ENCODE results near the gene PTK6.

PTK6 gene

DNA sequence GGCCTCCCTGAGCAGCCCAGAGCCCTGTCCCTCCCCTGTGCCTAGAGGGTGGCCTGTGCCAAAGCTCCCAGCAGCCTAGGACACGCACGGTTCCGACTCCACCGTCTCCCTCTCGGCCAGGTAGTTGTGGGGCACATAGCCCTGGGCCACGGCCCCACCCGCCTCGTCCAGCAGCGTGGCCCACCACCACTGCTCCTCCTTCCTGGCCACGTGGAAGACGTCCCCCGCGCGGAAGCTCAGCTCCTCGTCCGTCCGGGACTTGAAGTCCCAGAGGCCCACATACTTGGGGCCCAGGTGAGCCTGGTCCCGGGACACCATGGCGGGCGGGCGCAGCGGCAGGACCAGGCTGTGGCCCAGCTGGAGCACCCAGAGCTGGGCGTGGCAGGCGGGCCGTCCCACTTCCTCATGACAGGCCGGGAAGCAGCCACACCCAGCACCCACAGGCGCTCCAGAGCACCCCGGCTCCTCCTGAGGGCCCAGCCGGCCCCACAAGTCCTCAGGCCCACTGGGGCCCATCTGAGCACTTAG is at the start of gene PTK6:
TSS of gene PTK6 (minus strand) at position 380 of the 528 bp plus-strand sequence. CDS start at position 318, 62 bp downstream.
- in situ Hi-C loops (cut with MboI; ENCODE audit: low sequenced_read_pairs, unreplicated experiment) = loop anchor here (25.0 kb wide), 1 partner anchor 325 kb away; the partner anchor contains the start of genes ABHD16B and TPD52L2
- DNase-seq (ENCODE audit: low spot score) = peak; percentile 77
- TF ChIP-seq, protein P1, sequence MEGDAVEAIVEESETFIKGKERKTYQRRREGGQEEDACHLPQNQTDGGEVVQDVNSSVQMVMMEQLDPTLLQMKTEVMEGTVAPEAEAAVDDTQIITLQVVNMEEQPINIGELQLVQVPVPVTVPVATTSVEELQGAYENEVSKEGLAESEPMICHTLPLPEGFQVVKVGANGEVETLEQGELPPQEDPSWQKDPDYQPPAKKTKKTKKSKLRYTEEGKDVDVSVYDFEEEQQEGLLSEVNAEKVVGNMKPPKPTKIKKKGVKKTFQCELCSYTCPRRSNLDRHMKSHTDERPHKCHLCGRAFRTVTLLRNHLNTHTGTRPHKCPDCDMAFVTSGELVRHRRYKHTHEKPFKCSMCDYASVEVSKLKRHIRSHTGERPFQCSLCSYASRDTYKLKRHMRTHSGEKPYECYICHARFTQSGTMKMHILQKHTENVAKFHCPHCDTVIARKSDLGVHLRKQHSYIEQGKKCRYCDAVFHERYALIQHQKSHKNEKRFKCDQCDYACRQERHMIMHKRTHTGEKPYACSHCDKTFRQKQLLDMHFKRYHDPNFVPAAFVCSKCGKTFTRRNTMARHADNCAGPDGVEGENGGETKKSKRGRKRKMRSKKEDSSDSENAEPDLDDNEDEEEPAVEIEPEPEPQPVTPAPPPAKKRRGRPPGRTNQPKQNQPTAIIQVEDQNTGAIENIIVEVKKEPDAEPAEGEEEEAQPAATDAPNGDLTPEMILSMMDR (IDR thresholded peaks at IDR 0.05; ENCODE audit: borderline replicate concordance, control extremely low read depth, extremely low read depth, insufficient read depth, missing control alignments) = no peak

DNA sequence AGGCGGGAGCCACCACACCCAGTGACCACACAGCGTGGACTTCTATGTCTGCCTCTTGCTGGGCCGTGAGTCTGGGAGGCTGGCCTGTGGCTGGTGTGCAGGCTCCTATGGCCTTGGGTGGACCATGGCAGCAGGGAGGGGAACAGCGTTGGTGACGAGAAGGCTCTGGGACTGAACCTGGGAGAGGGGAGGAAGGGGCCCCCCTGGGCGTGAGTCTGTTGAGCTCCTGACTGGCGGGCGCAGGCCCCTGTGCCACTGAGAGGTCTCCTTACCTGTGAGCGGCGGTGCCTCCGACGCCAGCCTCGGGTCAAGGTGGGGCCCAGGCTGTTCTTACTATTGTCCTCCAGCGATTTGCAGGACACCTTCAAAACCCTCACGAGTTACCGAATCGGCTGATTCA is 49.6 kb upstream of the PTK6 start:
- no peak for DNase-seq (ENCODE audit: low spot score)
- in situ Hi-C loops (cut with MboI; ENCODE audit: low sequenced_read_pairs, unreplicated experiment) = no loop called here
- TF ChIP-seq, protein P1 (IDR thresholded peaks at IDR 0.05; ENCODE audit: borderline replicate concordance, control extremely low read depth, extremely low read depth, insufficient read depth, missing control alignments) = no peak

DNA sequence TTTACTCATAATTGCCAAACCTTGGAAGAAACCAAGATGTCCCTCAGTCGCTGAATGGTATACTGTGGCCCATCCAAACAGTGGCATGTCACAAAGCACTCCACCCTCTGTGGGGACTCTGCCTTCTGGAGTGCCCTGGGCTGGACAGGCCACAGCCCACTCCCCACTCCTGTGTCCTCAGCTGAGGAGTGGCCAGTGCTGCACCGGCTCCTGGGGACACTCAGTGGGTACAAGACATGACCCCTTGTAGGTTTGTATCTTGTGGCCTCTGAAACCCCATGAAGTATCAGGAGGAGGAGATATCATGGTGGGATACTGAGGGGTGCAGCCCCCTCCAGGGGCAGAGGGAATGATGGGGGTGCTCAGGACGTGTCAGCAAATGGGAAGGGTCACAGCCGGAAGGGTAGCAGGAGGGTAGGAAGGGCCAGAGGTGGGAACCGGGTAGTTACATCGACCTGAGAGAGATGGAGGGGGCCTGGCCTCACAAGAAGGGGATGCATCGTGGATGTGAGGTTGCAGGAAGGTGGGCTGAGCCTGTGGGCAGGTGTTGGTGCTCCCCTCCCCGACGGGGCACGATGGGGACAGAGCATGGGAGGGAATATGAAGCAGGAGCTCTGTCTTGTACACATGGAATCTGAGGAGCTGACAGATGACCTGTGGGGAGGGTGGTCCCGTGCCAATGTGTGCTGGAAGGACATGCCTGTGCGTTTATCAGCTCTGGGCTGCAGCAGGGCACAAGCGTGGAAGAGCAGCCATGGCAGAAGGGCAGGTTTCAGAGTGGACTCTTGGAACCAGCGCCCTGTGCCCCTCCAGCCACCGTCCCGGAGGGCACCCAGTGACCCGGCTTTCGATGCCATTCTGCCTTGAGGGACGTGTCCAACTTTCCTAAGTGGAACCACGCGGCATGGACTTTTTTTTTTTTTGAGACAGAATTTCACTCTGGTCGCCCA is 48.7 kb upstream of the PTK6 start:
- in situ Hi-C loops (cut with MboI; ENCODE audit: low sequenced_read_pairs, unreplicated experiment) = no loop called here
- TF ChIP-seq, protein P1 (IDR thresholded peaks at IDR 0.05; ENCODE audit: borderline replicate concordance, control extremely low read depth, extremely low read depth, insufficient read depth, missing control alignments) = no peak
- DNase-seq (ENCODE audit: low spot score) = no peak

DNA sequence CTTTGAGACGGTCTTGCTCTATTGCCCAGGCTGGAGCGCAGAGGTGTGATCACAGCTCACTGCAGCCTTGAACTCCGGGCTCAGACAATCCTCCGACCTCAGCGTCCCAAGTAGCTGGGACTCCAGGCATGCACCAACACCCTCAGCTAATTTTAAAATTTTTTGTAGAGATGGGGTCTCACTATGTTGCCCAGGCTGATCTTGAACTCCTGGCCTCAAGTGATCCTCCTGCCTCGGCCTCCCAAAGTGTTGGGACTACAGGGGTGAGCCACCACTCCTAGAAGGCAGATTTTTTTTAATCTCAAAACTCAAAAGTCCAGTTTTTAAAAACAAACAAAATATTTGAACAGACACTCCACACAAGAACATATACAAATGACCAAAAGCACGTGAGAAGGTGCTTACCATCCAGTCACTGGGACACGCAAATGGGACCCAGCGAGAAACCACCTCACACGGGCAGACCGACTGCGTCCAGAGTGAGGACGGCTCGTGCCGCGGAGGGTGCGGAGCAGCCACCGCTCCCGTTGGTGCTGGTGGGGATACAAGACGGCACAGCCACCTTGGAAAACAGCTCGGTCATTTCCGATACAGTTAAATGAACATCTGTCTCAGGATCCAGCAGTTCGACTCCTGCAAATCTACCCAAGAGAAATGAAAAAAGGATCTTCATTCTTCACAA is 45.3 kb upstream of the PTK6 start:
- DNase-seq (ENCODE audit: low spot score) = no peak
- in situ Hi-C loops (cut with MboI; ENCODE audit: low sequenced_read_pairs, unreplicated experiment) = no loop called here
- TF ChIP-seq, protein P1 (IDR thresholded peaks at IDR 0.05; ENCODE audit: borderline replicate concordance, control extremely low read depth, extremely low read depth, insufficient read depth, missing control alignments) = no peak

DNA sequence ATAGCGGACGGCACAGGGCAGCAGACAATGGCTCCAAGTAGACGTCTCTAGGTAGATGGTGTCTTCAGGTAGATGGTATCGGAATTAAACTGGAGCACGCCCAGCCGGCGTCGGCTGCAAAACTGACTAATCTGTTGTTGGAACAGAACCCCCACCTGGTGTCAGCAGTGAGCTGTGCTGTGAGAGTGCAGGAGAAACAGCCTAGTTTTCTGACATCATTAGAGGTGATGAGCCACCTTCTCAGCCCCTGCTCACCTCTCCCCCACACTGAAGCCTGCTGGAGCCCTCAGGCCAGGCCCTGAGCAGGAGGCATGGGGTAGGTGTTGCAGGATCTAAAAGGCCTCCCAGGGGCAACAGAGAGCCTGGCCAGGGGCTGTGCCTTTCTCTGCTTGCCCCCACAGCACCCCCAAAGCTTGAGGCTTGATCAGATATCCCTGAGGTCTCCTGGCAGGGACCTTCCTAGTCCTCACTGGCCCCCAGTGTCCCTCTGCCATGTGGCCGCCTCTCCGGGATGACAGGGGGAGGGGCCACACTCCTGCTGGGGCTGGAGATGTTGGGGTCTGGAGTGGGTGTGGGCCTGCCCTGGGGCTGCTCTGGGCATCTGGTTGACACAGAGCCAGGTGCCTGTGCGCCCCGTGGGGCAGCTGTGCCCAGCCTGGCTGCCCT is 43.8 kb upstream of the PTK6 start:
- peak; percentile 85 for DNase-seq (ENCODE audit: low spot score)
- in situ Hi-C loops (cut with MboI; ENCODE audit: low sequenced_read_pairs, unreplicated experiment) = no loop called here
- TF ChIP-seq, protein P1 (IDR thresholded peaks at IDR 0.05; ENCODE audit: borderline replicate concordance, control extremely low read depth, extremely low read depth, insufficient read depth, missing control alignments) = peak; percentile 57
